H1 (cell line): ENCODE measurements around the gene SOX6. TPM values are rescaled to one million over a fixed set of nuclear protein-coding genes. Genes with fewer than 3 reads are reported as not detected.

Experiments
- CTCF ChIA-PET: fragments of 300-600 bp; sonication (Branson Sonifier 250); formaldehyde crosslinking; loops from one replicate; lab custom pipeline; 2021; ENCODE audit not compliant: partially characterized antibody; lab: Charles Lee
- POLR2A ChIA-PET: fragments of 300-600 bp; sonication (Branson Sonifier 250); formaldehyde crosslinking; loops from one replicate; lab custom pipeline; 2021; ENCODE audit warnings: inconsistent platforms; ENCODE audit not compliant: partially characterized antibody; lab: Charles Lee
- DNase-seq, 2 experiments: peaks; one replicate each; pipeline versions ENCODE4 v3.0.0 to v3.0.0-alpha.2; 2010 to 2022; ENCODE audit warnings: low spot score in 2 of 2, low read depth in 1 of 2, mixed read lengths in 1 of 2
- FAIRE-seq: peaks from 2 replicates; lab custom pipeline; 2011; peaks lifted over from hg19 to GRCh38; lab: Jason Lieb, UNC
- H2AFZ ChIP-seq: 2 replicates; pipeline ENCODE4 v1.8.1; 2012; ENCODE audit warnings: low read length, inconsistent platforms
- H2AK5ac ChIP-seq: 2 replicates; pipeline ENCODE4 v1.6.1; 2013; ENCODE audit warnings: low read depth, low read length
- H2BK120ac ChIP-seq: replicated peaks from 2 replicates; pipeline ENCODE3; 2013; ENCODE audit warnings: low read depth, low read length, inconsistent platforms
- H2BK12ac ChIP-seq: 2 replicates; pipeline ENCODE4 v1.6.1; 2013; ENCODE audit warnings: low read depth, low read length
- H2BK15ac ChIP-seq: 2 replicates; pipeline ENCODE4 v1.6.1; 2013; ENCODE audit warnings: low read length
- H2BK20ac ChIP-seq: 2 replicates; pipeline ENCODE4 v1.6.1; 2013; ENCODE audit warnings: low read length
- H2BK5ac ChIP-seq: 2 replicates; pipeline ENCODE4 v1.6.1; 2013; ENCODE audit warnings: low read depth, low read length
- H3K14ac ChIP-seq: 2 replicates; pipeline ENCODE4 v1.6.1; 2013; ENCODE audit warnings: inconsistent platforms; ENCODE audit not compliant: insufficient read length
- H3K18ac ChIP-seq: 2 replicates; pipeline ENCODE4 v1.6.1; 2013; ENCODE audit warnings: low read length; ENCODE audit errors: extremely low read depth
- H3K23ac ChIP-seq: 2 replicates; pipeline ENCODE4 v1.6.1; 2013; ENCODE audit warnings: inconsistent platforms; ENCODE audit not compliant: insufficient read length
- H3K23me2 ChIP-seq: 2 replicates; pipeline ENCODE4 v1.6.1; 2013; ENCODE audit warnings: low read depth, low read length
- H3K27ac ChIP-seq: 2 replicates; pipeline ENCODE4 v1.6.1; 2011; ENCODE audit warnings: low read depth, low read length, inconsistent platforms
- H3K27me3 ChIP-seq, 4 experiments: replicated peaks in 1 of 4; 1 replicate in 1 of 4; 2 replicates in 3 of 4; pipeline versions ENCODE4 v1.6.1 to v1.8.1; 2011 to 2013; ENCODE audit warnings: low read length in 3 of 4, mild to moderate bottlenecking in 3 of 4, inconsistent platforms in 2 of 4, mixed read lengths in 2 of 4, moderate library complexity in 1 of 4; ENCODE audit not compliant: control insufficient read depth in 3 of 4, insufficient read depth in 3 of 4; ENCODE audit errors: extremely low read depth in 1 of 4
- H3K36me3 ChIP-seq, 4 experiments: 2 replicates each; pipeline versions ENCODE4 v1.6.1 to v1.8.1; 2011 to 2013; ENCODE audit warnings: mild to moderate bottlenecking in 4 of 4, low read length in 3 of 4, moderate library complexity in 2 of 4, control low read depth in 1 of 4, inconsistent platforms in 1 of 4; ENCODE audit not compliant: insufficient read depth in 4 of 4, control insufficient read depth in 2 of 4
- H3K4ac ChIP-seq: replicated peaks from 2 replicates; pipeline ENCODE3; 2013; ENCODE audit warnings: low read length, low read depth, mixed read lengths, inconsistent platforms; ENCODE audit not compliant: insufficient read length
- H3K4me1 ChIP-seq, 4 experiments: replicated peaks in 1 of 4; 1 replicate in 1 of 4; 2 replicates in 3 of 4; pipeline versions ENCODE4 v1.6.1 to v1.8.1; 2011 to 2013; ENCODE audit warnings: low read length in 3 of 4, inconsistent platforms in 2 of 4, mixed read lengths in 1 of 4; ENCODE audit not compliant: insufficient read depth in 4 of 4, control insufficient read depth in 3 of 4
- H3K4me2 ChIP-seq, 2 experiments: 2 replicates each; pipeline versions ENCODE4 v1.6.1 to v1.8.1; 2011 to 2013; ENCODE audit warnings: low read depth in 2 of 2, low read length in 2 of 2, control low read depth in 1 of 2, inconsistent platforms in 1 of 2, mild to moderate bottlenecking in 1 of 2; ENCODE audit not compliant: insufficient read depth in 1 of 2
- H3K4me3 ChIP-seq, 4 experiments: fragments of 200-600, 300-600 bp in 1 of 4; sonication (generic), shearing (Covaris generic), sonication (Bioruptor Twin) in 1 of 4; 2 replicates each; pipeline versions ENCODE4 v1.5.1 to v1.8.1; 2011 to 2016; ENCODE audit warnings: low read length in 4 of 4, low read depth in 3 of 4, control low read depth in 2 of 4, inconsistent platforms in 2 of 4, mild to moderate bottlenecking in 2 of 4, mixed read lengths in 1 of 4, moderate library complexity in 1 of 4; ENCODE audit not compliant: insufficient read depth in 2 of 4; ENCODE audit errors: extremely low read depth in 1 of 4
- H3K56ac ChIP-seq: replicated peaks from 2 replicates; pipeline ENCODE3; 2013; ENCODE audit warnings: low read depth, mild to moderate bottlenecking, mixed read lengths, low read length, inconsistent platforms; ENCODE audit not compliant: insufficient read length
- H3K79me1 ChIP-seq: 2 replicates; pipeline ENCODE4 v1.6.1; 2013; ENCODE audit warnings: low read depth, low read length, control low read depth
- H3K79me2 ChIP-seq, 2 experiments: 2 replicates each; pipeline versions ENCODE4 v1.6.1 to v1.8.1; 2012 to 2013; ENCODE audit warnings: low read length in 2 of 2, mild to moderate bottlenecking in 2 of 2, inconsistent platforms in 1 of 2; ENCODE audit not compliant: insufficient read depth in 2 of 2, control insufficient read depth in 1 of 2
- H3K9ac ChIP-seq, 4 experiments: replicated peaks in 1 of 4; 1 replicate in 1 of 4; 2 replicates in 3 of 4; pipeline versions ENCODE4 v1.6.1 to v1.8.1; 2011 to 2013; ENCODE audit warnings: low read depth in 3 of 4, low read length in 3 of 4, control low read depth in 2 of 4, mild to moderate bottlenecking in 2 of 4, moderate library complexity in 2 of 4, inconsistent platforms in 1 of 4; ENCODE audit errors: extremely low read depth in 1 of 4
- H3K9me3 ChIP-seq, 2 experiments: 2 replicates each; pipeline versions ENCODE4 v1.6.1 to v1.8.1; 2012 to 2013; ENCODE audit warnings: mild to moderate bottlenecking in 2 of 2, moderate library complexity in 2 of 2, control low read depth in 1 of 2, inconsistent platforms in 1 of 2, low read depth in 1 of 2, low read length in 1 of 2, mixed read lengths in 1 of 2; ENCODE audit not compliant: insufficient read depth in 2 of 2
- H4K20me1 ChIP-seq, 2 experiments: replicated peaks in 1 of 2; 2 replicates each; pipeline versions ENCODE3 to v1.8.1; 2011 to 2013; ENCODE audit warnings: inconsistent platforms in 2 of 2, low read length in 2 of 2, mild to moderate bottlenecking in 1 of 2; ENCODE audit not compliant: insufficient read depth in 2 of 2, control insufficient read depth in 1 of 2
- H4K5ac ChIP-seq: 2 replicates; pipeline ENCODE4 v1.6.1; 2013; ENCODE audit warnings: low read length, low read depth, mixed read lengths, inconsistent platforms; ENCODE audit not compliant: insufficient read length
- H4K8ac ChIP-seq: 2 replicates; pipeline ENCODE4 v1.8.0; 2013; ENCODE audit warnings: mild to moderate bottlenecking, moderate library complexity, low read length, inconsistent platforms; ENCODE audit not compliant: insufficient read depth; ENCODE audit errors: extremely low read depth
- H4K91ac ChIP-seq: replicated peaks from 2 replicates; pipeline ENCODE3; 2013; ENCODE audit warnings: low read length, mixed read lengths, inconsistent platforms; ENCODE audit not compliant: insufficient read length
- CBX5 ChIP-seq: fragments of 300-800, 300-1000 bp; sonication (generic); IDR thresholded peaks from 2 replicates; pipeline ENCODE4 v1.7.1; 2016; ENCODE audit warnings: antibody characterized with exemption, low read length, low read depth
- CREB1 ChIP-seq: IDR thresholded peaks from 2 replicates; pipeline ENCODE4 v1.6.1; 2012; ENCODE audit warnings: inconsistent platforms
- FOSL1 ChIP-seq: IDR thresholded peaks from 2 replicates; pipeline ENCODE4 v1.6.1; 2011; ENCODE audit warnings: mild to moderate bottlenecking, low read depth, low read length, moderate library complexity; ENCODE audit not compliant: insufficient read depth
- GTF2F1 ChIP-seq: IDR thresholded peaks from 2 replicates; pipeline ENCODE4 v1.6.1; 2012; ENCODE audit warnings: low read depth, low read length, improper control_type of control experiment, borderline replicate concordance
- JUN ChIP-seq: IDR thresholded peaks from 2 replicates; pipeline ENCODE4 v1.6.1; 2011; ENCODE audit warnings: low read depth, mild to moderate bottlenecking, improper control_type of control experiment, low read length
- PHF8 ChIP-seq: fragments of 200-600 bp; sonication (generic); conservative IDR thresholded peaks from 2 replicates; pipeline ENCODE4 v1.7.1; 2012; ENCODE audit warnings: low read depth, mild to moderate bottlenecking, inconsistent platforms, low read length, moderate library complexity
- POLR2A ChIP-seq, 2 experiments: IDR thresholded peaks; 1 replicate in 1 of 2; 2 replicates in 1 of 2; pipeline ENCODE4 v1.6.1; 2011; ENCODE audit warnings: low read depth in 2 of 2, low read length in 2 of 2, mild to moderate bottlenecking in 2 of 2; ENCODE audit errors: control extremely low read depth in 1 of 2
- SIN3A ChIP-seq, 2 experiments: IDR thresholded peaks in 1 of 2; conservative IDR thresholded peaks in 1 of 2; 2 replicates each; pipeline ENCODE4 v1.6.1; 2011 to 2012; ENCODE audit warnings: low read length in 2 of 2, improper control_type of control experiment in 1 of 2, low read depth in 1 of 2, mild to moderate bottlenecking in 1 of 2
- SIRT6 ChIP-seq: IDR thresholded peaks from one replicate; pipeline ENCODE4 v1.7.1; 2012; ENCODE audit warnings: low read length, inconsistent platforms
- SRF ChIP-seq: IDR thresholded peaks from 2 replicates; pipeline ENCODE4 v1.6.1; 2011; ENCODE audit warnings: mild to moderate bottlenecking, low read depth, low read length, moderate library complexity
- TCF12 ChIP-seq: IDR thresholded peaks from 2 replicates; pipeline ENCODE4 v1.6.1; 2011; ENCODE audit warnings: low read depth, mild to moderate bottlenecking, low read length
- WGBS, 2 experiments: shearing (Covaris generic) in 1 of 2; methylation state at CpG; one replicate each; pipeline versions ENCODE4 v1.1.6 to v1.1.7; 2013 to 2015; ENCODE audit warnings: low lambda C conversion rate in 2 of 2, mixed read lengths in 2 of 2, inconsistent platforms in 1 of 2, low coverage in 1 of 2, missing lambda C conversion rate in 1 of 2; ENCODE audit not compliant: insufficient replicate concordance in 2 of 2, insufficient coverage in 1 of 2, insufficient read length in 1 of 2; ENCODE audit errors: extremely low coverage in 1 of 2, missing lambda C conversion rate in 1 of 2; 5-methylcytosine and 5-hydroxymethylcytosine counted together
- polyA plus RNA-seq, 7 experiments: library from polyadenylated mRNA; depleted of rRNA in 3 of 7; stranded (reverse) in 5 of 7; unstranded in 2 of 7; fragments of >200 nt in 5 of 7; fragments of 200-250 nt in 2 of 7; gene quantifications; 1 replicate in 5 of 7; 2 replicates in 1 of 7; 4 replicates in 1 of 7; pipeline versions ENCODE4 v1.2.1 to v1.2.3, GENCODE V29; 2011 to 2013; ENCODE audit warnings: missing spikeins in 2 of 7, mixed read lengths in 2 of 7
- total RNA-seq: library from RNA; stranded (reverse); fragmentation: NEBNext Ultra II Directional; extraction: Animal tissue kit (Norgen Biotek cat#: 25700); gene quantifications from 2 replicates; pipeline ENCODE4 v1.2.1, GENCODE V29; 2021
- TF ChIP-seq, protein P1 (sequence below): IDR thresholded peaks from 2 replicates; pipeline ENCODE4 v1.6.1; 2011; ENCODE audit warnings: low read depth, mild to moderate bottlenecking, low read length; ENCODE audit not compliant: insufficient read depth

The SOX6 gene
- total and polyA plus RNA-seq, 2 of the 8 experiments (the other 6 are each of a cell fraction or from before 2014, with no cell fraction given), result 0.09 TPM; not detected in 1

DNA sequence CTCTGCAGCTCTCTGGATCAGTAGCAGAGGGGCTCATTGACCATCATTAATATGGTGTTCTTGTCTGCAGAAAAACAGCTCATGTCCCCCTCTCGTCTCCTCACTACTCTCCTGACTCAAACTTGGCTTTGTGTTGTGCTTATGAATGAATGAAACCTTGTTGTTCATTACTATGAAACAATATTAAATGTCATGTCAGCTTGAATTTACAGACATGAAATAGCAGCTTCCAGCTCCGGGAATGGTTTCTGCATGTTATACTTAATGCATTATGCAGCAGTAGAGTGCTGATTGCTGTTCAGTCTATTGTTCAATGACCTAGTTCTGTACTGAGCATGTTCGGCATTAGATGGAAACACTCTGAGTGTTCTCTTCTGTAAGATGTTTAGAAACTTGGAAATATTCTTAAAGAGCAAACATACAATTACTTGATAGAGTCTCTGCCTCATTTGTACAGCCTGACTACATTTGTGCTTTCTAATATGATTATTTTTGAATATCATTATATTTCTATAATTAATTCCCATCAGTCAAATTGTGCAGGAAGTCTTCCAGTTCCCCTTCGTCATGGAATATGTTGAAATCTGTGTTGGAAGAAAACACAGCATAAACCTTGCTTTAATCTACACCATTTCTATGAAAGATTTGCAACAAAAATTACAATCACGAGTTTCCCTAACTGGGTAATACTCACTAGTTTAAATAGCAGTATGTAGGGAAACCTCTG is 340.4 kb downstream of the SOX6 start:
- Histone ChIP-seq H3K4me1 (peaks cover 0 to 3% (median under 1%) of the 10 kb centered on the region in 4 experiments; a peak in 1 of 7 replicates), H3K79me1 (no peaks in the 10 kb centered on the region), H3K4me3 (no peak overlapping the region), H4K91ac (no peak overlapping the region), H3K14ac (no peak overlapping the region), H3K9ac (no peak overlapping the region), H2AK5ac (no peak overlapping the region), H3K27me3 (peaks cover 0 to 1% (median 0%) of the 10 kb centered on the region in 4 experiments; a peak in 1 of 7 replicates), H2BK12ac (no peak overlapping the region), H2AFZ (no peak overlapping the region), H3K4ac (no peak overlapping the region), H3K9me3 (no peaks in the 10 kb centered on the region), H4K5ac (no peak overlapping the region), H3K36me3 (no peaks in the 10 kb centered on the region), H3K56ac (no peak overlapping the region), H3K79me2 (no peaks in the 10 kb centered on the region), H3K23me2 (no peaks in the 10 kb centered on the region), H3K23ac (no peak overlapping the region), H2BK5ac (no peak overlapping the region), H3K4me2 (no peak overlapping the region), H3K27ac (no peak overlapping the region), H2BK120ac (no peak overlapping the region), H2BK15ac (no peak overlapping the region), H4K20me1 (no peaks in the 10 kb centered on the region), H2BK20ac (no peak overlapping the region), H4K8ac (no peak overlapping the region), H3K18ac (no peak overlapping the region)
- 85% methylated on average over 5 of the region's 5 CpGs; no CpG with 5 or more reads in 1 of the 2 experiments for WGBS, 2 experiments
- DNase-seq (no peak), FAIRE-seq (no peak)
- CTCF ChIA-PET, result interaction anchor here (0.6 to 1.9 kb wide), 3 partner anchors 10 to 56 kb away, joined by 3 to 6 read pairs (median 3); no protein-coding TSS in a partner anchor
- POLR2A ChIA-PET, result no interaction called here
- TF ChIP-seq TCF12 (no peak), FOSL1 (no peak), SIRT6 (no peak), JUN (no peak), CBX5 (no peak), PHF8 (no peak), GTF2F1 (no peak), SRF (no peak), POLR2A (IDR thresholded peaks at IDR 0.05; ENCODE audit: control extremely low read depth in 1 of 2, low read depth in 2 of 2, low read length in 2 of 2) (no peak), CREB1 (no peak), SIN3A (conservative IDR thresholded peaks at IDR 0.05 in 1 of 2, IDR thresholded peaks at IDR 0.05 in 1 of 2; ENCODE audit: low read depth in 1 of 2, low read length in 2 of 2) (no peak)
- TF ChIP-seq, protein P1, sequence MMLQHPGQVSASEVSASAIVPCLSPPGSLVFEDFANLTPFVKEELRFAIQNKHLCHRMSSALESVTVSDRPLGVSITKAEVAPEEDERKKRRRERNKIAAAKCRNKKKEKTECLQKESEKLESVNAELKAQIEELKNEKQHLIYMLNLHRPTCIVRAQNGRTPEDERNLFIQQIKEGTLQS, result no peak
